Parathyroid adenoma (tissue), 2 donors: ENCODE results near the gene TBCD.

ENCODE experiments used
- H2AFZ ChIP-seq: fragments of 300-600 bp; sonication (generic); one replicate; pipeline ENCODE4 v1.7.0; 2017; ENCODE audit warnings: antibody characterized with exemption, mild to moderate bottlenecking
- H3K27ac ChIP-seq: fragments of 300-600 bp; sonication (generic); one replicate; pipeline ENCODE4 v1.7.0; 2017
- H3K27me3 ChIP-seq: fragments of 300-600 bp; sonication (generic); one replicate; pipeline ENCODE4 v1.7.0; 2017; ENCODE audit warnings: low read length; ENCODE audit not compliant: control insufficient read depth, insufficient read depth
- H3K36me3 ChIP-seq: fragments of 300-600 bp; sonication (generic); one replicate; pipeline ENCODE4 v1.7.0; 2017; ENCODE audit warnings: low read length; ENCODE audit not compliant: control insufficient read depth, insufficient read depth
- H3K4me1 ChIP-seq: fragments of 300-600 bp; sonication (generic); one replicate; pipeline ENCODE4 v1.7.0; 2017; ENCODE audit warnings: control low read depth
- H3K4me2 ChIP-seq: fragments of 300-600 bp; sonication (generic); one replicate; pipeline ENCODE4 v1.7.0; 2017; ENCODE audit warnings: low read length
- H3K4me3 ChIP-seq: fragments of 300-600 bp; sonication (generic); one replicate; pipeline ENCODE4 v1.7.0; 2017; ENCODE audit warnings: low read depth, low read length
- H3K79me2 ChIP-seq: fragments of 300-600 bp; sonication (generic); one replicate; pipeline ENCODE4 v1.7.0; 2017; ENCODE audit warnings: control low read depth
- H3K9ac ChIP-seq: fragments of 300-600 bp; sonication (generic); one replicate; pipeline ENCODE4 v1.7.0; 2017; ENCODE audit warnings: mild to moderate bottlenecking
- H3K9me3 ChIP-seq: fragments of 300-600 bp; sonication (generic); one replicate; pipeline ENCODE4 v1.7.0; 2017; ENCODE audit warnings: low read length; ENCODE audit not compliant: control insufficient read depth
- CTCF ChIP-seq: fragments of 300-600 bp; sonication (generic); IDR thresholded peaks from one replicate; pipeline ENCODE4 v1.7.0; 2017; ENCODE audit warnings: antibody characterized with exemption, mild to moderate bottlenecking
- donor health status: primary hyperparathyroidism.

The TBCD gene

GRCh38 chr17:82780195-82780594, 28.3 kb downstream of the TBCD start:
- Histone ChIP-seq H3K4me1 (no peaks in the 10 kb centered on the region), H3K9ac (no peak overlapping the region), H3K27ac (no peak overlapping the region), H3K4me3 (no peak overlapping the region), H3K36me3 (no peaks in the 10 kb centered on the region), H3K9me3 (no peaks in the 10 kb centered on the region), H2AFZ (no peak overlapping the region), H3K4me2 (no peak overlapping the region), H3K27me3 (no peaks in the 10 kb centered on the region), H3K79me2 (peaks cover 21% of the 10 kb centered on the region)
- TF ChIP-seq CTCF = no peak

DNA sequence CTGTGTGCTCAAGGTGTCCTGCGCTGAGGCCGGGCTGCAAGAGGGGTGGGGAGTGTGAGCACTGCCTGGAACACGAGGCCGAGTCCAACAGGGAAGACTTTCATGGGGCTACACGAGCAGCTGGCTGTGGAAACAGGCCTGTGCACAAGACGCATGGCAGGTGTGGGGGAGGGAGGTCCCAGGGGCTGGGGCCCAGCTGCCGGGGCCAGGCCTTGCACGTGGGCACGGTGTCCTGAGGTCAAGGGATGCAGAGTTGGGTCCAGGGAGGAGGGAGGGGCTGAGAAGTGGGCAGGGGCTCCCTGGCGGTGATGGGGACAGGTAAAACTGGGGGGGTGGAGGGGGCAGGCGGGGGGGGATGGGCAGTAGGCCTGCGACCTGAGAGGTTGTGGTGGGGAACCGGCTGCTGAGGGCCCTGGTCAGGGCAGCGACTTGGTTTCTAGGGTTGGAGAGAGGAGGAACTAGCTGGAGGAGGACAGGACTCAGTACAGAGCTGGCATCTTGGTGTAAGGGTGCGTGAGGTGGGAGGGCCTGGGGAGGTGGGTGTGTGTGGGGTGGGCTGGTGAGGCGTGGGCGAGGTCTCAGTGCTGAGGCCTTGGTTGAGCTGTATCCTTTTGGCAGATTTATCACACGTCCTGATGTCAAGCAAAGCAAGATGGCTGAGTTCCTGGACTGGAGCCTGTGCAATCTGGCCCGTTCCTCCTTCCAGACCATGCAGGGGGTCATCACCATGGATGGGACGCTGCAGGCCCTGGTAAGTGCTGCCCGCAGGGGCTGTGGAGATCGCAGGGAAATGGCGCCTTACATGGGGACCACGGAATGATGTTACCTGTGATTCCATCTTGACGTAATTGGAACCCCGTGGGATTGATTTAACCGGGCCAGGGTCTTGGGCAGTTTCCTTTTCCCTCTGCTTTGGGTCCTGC, 29.4 kb downstream of the TBCD start:
- TF ChIP-seq CTCF = no peak

GRCh38 chr17:82781894-82782274, 30.0 kb downstream of the TBCD start:
- no peak overlapping the region for H3K9ac ChIP-seq
- no peak overlapping the region for H3K4me3 ChIP-seq
- no peaks in the 10 kb centered on the region for H3K4me1 ChIP-seq
- no peak overlapping the region for H3K27ac ChIP-seq
- peak; percentile 96 for TF ChIP-seq CTCF
- no peaks in the 10 kb centered on the region for H3K36me3 ChIP-seq
- H3K9me3 ChIP-seq = no peaks in the 10 kb centered on the region
- no peak overlapping the region for H2AFZ ChIP-seq
- H3K79me2 ChIP-seq = peaks cover 23% of the 10 kb centered on the region
- no peak overlapping the region for H3K4me2 ChIP-seq
- no peaks in the 10 kb centered on the region for H3K27me3 ChIP-seq

More for the DNA sequence above, 29.4 kb downstream of the TBCD start:
- Histone ChIP-seq H3K9me3 (no peaks in the 10 kb centered on the region), H3K79me2 (peaks cover 20% of the 10 kb centered on the region), H3K36me3 (no peaks in the 10 kb centered on the region), H3K4me2 (no peak overlapping the region), H3K4me3 (no peak overlapping the region), H2AFZ (no peak overlapping the region), H3K27me3 (no peaks in the 10 kb centered on the region), H3K27ac (no peak overlapping the region), H3K9ac (no peak overlapping the region), H3K4me1 (no peaks in the 10 kb centered on the region)

DNA sequence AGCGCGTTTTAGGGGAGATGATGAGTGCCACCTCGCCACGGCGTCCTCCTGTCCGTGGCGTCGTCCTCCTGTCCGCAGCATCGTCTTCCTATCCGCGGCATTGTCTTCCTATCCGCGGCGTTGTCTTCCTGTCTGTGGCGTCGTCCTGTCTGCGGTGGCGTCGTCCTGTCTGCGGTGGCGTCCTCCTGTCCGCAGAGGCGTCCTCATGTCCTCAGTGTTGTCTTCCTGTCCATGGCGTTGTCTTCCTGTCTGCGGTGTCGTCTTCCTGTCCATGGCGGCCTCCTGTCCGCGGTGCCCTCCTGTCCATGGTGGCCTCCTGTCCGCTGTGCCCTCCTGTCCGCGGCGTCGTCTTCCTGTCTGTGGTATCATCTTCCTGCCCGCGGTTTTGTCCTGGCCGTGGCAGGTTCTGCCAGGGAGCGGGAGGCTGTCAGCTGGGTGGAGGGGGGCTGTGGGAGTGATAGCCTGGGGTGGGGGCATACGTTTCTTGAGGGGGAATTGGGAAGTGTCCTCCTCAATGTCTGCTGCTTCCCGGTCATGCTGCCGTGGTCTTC, 30.9 kb downstream of the TBCD start:
- Histone ChIP-seq H3K9me3 (no peaks in the 10 kb centered on the region), H3K36me3 (no peaks in the 10 kb centered on the region), H3K79me2 (peaks cover 25% of the 10 kb centered on the region), H2AFZ (no peak overlapping the region), H3K9ac (no peak overlapping the region), H3K27ac (no peak overlapping the region), H3K4me1 (no peaks in the 10 kb centered on the region), H3K27me3 (no peaks in the 10 kb centered on the region), H3K4me2 (no peak overlapping the region), H3K4me3 (no peak overlapping the region)
- TF ChIP-seq CTCF = no peak
